ENCODE measurements around the gene KCNJ10.

- TF ChIP-seq TAF1 (IDR thresholded peaks at IDR 0.05; ENCODE audit: borderline replicate concordance, low read depth, low read length) = no peak
- TF ChIP-seq POLR2A (IDR thresholded peaks at IDR 0.05; ENCODE audit: low read depth, low read length) = no peak
Measured at GRCh38 chr1:160018347-160018746, 51.6 kb downstream of the KCNJ10 start.
